ENCODE data around the gene C1QL1. TPM values are rescaled to one million over a fixed set of nuclear protein-coding genes. Genes with fewer than 3 reads are reported as not detected.
A peak's percentile ranks its signal among the peaks of the same experiment; 100 is the strongest.

Gene C1QL1
- total RNA-seq, 1 experiment from 2014 or later = 21.4 TPM

GRCh38 chr17:44915862-44916780 lies 52.0 kb downstream of the C1QL1 start:
- peak; percentile 43 for DNase-seq (ENCODE audit: low read depth)

- DNase-seq (ENCODE audit: low read depth) = no peak
Observed at GRCh38 chr17:44915321-44915726, 52.8 kb downstream of the C1QL1 start, which contains the start of gene GFAP. GFAP (minus strand) TSS chr17:44915500; CDS start chr17:44915486, 14 bp downstream.

- DNase-seq (ENCODE audit: low read depth) = no peak
Observed at GRCh38 chr17:44914698-44915271, 53.3 kb downstream of the C1QL1 start.

GRCh38 chr17:44914148-44914547 lies 54.0 kb downstream of the C1QL1 start:
- DNase-seq (ENCODE audit: low read depth) = no peak

DNA sequence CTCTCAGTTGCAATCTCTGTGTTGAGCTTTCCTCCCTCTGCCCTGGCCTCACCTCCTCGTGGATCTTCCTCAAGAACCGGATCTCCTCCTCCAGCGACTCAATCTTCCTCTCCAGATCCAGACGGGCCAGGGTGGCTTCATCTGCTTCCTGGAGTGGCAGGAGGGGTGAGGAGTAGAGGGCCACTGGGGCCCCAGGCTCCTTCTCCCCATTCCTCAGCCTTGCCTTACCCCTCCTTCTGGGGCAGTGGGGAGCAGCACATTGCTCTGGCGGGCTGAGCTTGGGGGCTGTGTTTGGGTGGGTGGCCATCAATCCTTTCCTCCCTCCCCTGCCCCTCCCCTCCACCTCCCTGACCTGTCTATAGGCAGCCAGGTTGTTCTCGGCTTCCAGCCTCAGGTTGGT lies 54.4 kb downstream of the C1QL1 start:
- DNase-seq (ENCODE audit: low read depth) = no peak

DNA sequence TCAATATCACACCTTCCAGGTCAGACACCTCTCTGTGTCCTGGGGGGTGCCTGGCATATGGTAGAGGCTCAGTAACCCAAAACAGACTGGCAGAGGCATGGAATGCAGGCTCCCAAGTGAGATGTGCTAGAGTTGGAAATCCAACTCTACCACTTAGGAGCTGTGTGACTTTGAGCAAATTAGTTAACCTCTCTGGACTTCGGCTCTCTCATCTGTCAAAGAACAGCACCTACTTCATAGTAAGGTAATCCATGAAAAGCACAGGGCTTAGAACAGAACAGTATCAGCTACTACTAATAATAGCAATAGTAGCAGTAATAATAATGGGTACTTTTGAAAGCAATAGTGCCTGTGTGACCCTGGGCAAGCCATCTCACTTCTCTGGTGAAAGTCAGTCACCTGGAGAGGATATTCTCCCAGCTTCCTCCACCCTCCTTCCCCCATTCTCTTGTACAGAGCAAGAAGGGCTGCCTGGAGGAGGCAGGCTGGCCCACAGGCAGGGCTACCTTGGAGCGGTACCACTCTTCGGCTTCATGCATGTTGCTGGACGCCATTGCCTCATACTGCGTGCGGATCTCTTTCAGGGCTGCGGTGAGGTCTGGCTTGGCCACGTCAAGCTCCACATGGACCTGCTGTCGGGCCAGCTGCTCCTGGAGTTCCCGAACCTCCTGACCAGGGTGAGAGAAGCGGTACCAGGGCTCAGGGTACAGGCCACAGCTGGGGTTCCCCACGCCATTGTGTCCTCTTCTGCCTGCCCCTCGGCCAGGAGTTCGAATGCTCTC lies 55.1 kb downstream of the C1QL1 start:
- no peak for DNase-seq (ENCODE audit: low read depth)

- DNase-seq (ENCODE audit: low read depth) = no peak
Observed at GRCh38 chr17:44911133-44912001, 56.7 kb downstream of the C1QL1 start.

DNA sequence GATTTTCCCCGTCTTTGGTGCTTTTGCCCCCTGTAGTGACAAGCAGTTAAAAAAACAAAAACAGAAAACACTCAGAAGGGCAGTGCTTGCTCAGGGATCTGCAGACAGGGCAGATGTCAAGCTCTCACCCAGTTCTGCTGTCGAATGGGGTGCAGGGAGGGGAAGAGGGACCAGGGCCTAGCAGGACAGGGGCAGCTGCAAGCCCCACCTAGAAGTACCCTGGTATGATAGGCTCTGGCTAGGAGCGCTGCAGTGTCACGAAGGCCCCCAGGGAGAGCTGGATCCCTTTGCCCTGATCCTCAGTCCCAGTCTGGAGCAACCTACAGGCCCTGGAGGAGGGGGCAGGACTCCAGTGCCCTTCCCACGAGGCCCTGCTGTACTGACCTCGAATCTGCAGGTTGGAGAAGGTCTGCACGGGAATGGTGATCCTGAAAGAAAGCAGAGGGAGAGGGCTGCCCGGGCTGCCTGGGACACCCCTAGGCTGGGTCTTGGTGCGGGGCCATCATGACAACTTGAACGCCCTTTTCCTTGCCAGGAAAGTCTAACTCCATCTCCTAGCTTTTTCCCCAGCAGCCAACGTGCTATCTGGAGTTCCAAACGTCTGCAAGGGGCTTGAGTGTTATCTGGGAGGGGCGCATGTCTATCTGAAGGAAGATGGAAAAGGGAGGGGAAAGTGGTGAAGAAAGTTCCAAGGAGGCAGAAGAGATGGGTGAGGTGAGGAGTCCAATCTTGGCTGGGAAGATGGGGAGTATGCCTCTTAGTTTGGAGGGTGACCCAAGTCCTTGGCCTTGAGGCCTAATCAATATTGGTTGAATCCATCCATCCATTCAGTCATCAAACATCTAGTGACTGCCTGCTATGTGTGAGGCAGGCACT lies 57.6 kb downstream of the C1QL1 start:
- no peak for DNase-seq (ENCODE audit: low read depth)

Other genes with a start within 250 kb of the C1QL1 start
- gene ADAM11, start 209.3 kb downstream of the C1QL1 start, total RNA-seq (2014; rRNA removed; shearing (Covaris generic)) = 0.12 TPM in 1 of 2 replicates, not detected in the other
- gene GJC1, start 138.0 kb downstream of the C1QL1 start, total RNA-seq (2014; rRNA removed; shearing (Covaris generic)) = 7.6 and 19.5 TPM in 2 replicates
- gene HIGD1B, start 120.4 kb downstream of the C1QL1 start, total RNA-seq (2014; rRNA removed; shearing (Covaris generic)) = not detected in 2 replicates
- 131 and 157 TPM in 2 replicates for gene EFTUD2, start 68.9 kb downstream of the C1QL1 start, total RNA-seq (2014; rRNA removed; shearing (Covaris generic))
- gene GFAP, start 52.8 kb downstream of the C1QL1 start, total RNA-seq (2014; rRNA removed; shearing (Covaris generic)) = not detected in 2 replicates
- 4.9 and 10.6 TPM in 2 replicates for gene KIF18B, start 20.5 kb downstream of the C1QL1 start, total RNA-seq (2014; rRNA removed; shearing (Covaris generic))
- 19.2 and 22.2 TPM in 2 replicates for gene DCAKD, start 83.3 kb upstream of the C1QL1 start, total RNA-seq (2014; rRNA removed; shearing (Covaris generic))
- 83.4 and 95.0 TPM in 2 replicates for gene NMT1, start 93.0 kb upstream of the C1QL1 start, total RNA-seq (2014; rRNA removed; shearing (Covaris generic))
- gene PLCD3, start 164.2 kb upstream of the C1QL1 start, total RNA-seq (2014; rRNA removed; shearing (Covaris generic)) = 31.2 and 36.3 TPM in 2 replicates
- 1.5 and 3.7 TPM in 2 replicates for gene ACBD4, start 167.4 kb upstream of the C1QL1 start, total RNA-seq (2014; rRNA removed; shearing (Covaris generic))
- gene HEXIM1, start 180.2 kb upstream of the C1QL1 start, total RNA-seq (2014; rRNA removed; shearing (Covaris generic)) = 3.4 and 8.0 TPM in 2 replicates
- 3.2 and 7.0 TPM in 2 replicates for gene HEXIM2, start 193.6 kb upstream of the C1QL1 start, total RNA-seq (2014; rRNA removed; shearing (Covaris generic))